Measurements from ENCODE around the gene MICAL2.

MICAL2 gene

DNA sequence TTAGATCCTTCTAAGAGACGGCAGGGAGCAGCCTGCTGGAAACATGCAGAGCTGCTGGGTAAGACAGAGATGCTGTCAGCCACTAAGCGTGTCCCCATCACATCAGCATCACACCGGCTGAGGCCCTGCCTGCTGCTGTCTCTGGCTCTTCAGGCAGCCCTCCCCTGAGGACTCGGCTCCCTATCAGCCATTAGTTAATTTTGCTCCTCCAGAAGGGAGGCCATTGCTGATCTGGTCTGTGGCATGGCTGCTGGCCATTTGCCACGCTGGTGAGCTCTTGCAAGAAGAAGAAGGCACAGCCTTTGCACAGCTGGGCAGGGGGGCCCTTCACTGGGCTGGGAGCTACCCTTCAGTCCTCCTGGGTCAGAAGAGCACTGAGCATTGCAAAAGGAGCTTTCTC lies 135.8 kb downstream of the MICAL2 start:
- no peak for DNase-seq (ENCODE audit: low read depth)

DNA sequence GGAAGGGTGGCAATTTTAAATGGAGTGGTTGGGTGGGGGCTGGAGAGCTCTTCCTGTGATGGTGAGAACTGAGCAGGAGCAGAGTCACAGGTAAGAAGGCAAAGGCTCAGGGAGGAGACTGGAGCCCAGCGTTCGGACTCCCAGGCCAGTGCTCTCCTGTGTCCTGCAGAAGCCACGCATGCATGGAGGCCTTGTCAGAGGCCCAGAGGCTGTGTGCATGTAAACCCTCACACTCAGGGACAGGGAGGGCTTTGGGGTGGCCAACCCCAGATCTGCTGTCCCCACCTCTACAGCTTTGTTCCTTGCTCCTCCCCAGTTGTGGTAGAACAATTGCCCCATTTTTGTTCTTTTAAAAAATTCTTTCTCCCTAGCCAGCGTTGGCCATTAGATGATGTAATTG lies 136.6 kb downstream of the MICAL2 start:
- DNase-seq (ENCODE audit: low read depth) = no peak

- no peak for DNase-seq (ENCODE audit: low read depth)
Measured at GRCh38 chr11:12247543-12248254, 137.3 kb downstream of the MICAL2 start.

DNA sequence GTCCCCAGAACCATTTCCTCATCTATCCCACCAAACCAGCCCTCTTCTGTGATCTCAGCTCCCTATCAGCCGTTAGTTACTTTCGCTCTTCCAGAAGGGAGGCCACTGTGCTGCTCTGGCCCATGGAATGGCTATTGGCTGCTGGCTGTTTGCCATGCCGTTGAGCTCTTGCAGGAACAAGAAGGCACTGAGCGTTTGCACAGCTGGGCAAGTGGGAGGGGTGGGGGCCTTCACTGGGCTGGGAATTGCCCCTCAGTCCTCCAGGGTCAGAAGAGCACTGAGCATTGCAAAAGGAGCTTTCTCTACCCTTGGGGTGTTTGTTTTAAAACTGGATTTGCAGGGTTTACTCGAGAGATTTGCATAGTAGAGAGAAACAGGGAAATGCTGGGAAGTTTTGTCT lies 137.9 kb downstream of the MICAL2 start:
- no peak for DNase-seq (ENCODE audit: low read depth)

DNA sequence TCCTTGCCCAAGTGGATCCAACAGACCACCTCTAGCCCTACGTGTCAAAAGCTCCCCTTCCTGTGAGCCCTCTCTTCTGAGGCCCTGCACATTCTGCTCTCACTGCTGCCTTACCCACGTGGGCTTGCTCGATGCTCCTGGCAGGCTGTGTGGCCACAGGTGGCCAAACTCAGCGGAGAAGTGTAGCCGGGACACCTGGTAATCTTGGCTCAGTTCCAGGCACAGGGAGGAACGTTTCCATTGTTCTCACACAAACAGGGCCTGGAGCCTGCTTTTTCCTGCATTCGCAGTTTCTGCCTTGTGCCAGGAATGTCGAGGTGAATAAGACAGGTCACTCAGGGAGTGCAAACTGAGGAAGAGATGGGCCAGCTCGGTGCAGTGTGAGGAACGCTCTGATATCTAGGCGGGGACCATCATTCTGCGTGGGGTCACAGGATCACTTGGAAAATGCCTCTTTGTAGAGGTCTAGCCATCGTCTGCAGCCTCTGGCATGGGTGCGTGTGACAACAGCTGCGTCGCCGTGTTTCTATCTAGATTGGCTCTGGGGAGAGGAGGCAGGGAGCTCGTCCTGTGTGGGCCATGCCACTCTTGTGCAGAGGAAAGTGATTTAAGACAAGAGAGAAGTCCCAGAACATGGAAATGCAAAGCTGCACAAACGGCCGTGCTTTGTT lies 139.3 kb downstream of the MICAL2 start:
- DNase-seq (ENCODE audit: low read depth) = no peak

DNA sequence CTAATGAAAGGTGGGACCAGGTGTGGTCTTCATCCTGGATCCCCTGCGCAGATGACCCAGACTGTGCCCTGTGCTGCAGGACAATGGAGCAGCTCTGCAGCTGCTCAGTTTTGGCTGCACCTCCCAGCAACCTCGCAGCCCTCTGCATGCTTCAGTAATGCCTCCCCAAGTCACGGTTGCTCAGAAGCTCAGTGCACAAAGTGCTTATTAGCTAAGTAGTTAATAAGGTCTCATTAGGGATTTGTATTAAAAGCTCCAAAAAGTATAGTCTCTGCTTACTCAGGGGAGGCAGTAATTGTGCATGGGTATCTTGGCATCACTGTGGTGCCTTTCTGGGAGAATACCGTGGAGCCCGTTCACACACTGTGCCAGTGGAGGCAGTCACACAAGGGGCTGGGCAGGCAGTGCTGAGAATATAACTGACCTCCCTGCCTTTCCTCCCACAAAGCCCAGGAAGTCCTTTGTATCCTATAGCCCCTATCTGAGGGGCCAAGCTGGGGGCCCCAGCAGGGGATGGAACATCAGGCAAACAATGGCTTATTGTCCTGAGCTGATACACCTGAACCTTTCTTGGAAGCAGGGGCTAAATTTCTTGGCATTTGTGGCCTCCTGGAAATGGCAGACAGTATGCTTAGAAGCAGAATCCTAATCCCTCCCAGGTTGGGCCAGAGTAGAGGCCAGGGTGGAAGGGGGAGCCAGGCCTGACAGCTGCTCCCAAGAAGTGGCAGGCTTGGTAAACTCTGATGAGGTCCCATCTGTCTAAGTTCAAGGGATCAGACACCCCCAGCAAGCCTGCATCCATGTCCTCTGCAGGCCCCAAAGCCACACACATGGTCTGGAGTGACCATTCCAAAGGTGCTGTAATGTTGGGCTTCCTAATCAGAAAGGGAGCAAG lies 141.5 kb downstream of the MICAL2 start:
- DNase-seq (ENCODE audit: low read depth) = no peak

GRCh38 chr11:12253843-12254281 lies 143.5 kb downstream of the MICAL2 start:
- DNase-seq (ENCODE audit: low read depth) = no peak

DNA sequence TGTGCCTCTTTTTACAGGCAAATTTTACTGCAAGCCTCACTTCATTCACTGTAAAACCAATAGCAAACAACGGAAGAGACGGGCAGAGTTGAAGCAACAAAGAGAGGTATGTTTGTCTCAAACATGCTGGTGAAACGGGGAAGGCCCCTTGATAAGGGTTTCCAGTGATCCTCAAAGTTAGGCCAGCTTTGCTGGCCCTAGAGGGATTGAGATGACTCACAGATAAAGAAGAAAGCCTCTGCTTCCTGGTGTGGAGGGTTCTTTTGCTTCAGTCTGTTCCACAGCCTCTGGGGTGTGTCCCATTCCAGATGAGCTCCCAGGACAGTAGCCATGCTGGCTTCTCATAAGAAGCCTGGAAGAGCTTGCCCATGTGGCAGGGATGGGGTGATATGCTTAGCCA lies 148.1 kb downstream of the MICAL2 start:
- no peak for DNase-seq (ENCODE audit: low read depth)

GRCh38 chr11:12259956-12260355 lies 149.6 kb downstream of the MICAL2 start:
- DNase-seq (ENCODE audit: low read depth) = no peak

DNA sequence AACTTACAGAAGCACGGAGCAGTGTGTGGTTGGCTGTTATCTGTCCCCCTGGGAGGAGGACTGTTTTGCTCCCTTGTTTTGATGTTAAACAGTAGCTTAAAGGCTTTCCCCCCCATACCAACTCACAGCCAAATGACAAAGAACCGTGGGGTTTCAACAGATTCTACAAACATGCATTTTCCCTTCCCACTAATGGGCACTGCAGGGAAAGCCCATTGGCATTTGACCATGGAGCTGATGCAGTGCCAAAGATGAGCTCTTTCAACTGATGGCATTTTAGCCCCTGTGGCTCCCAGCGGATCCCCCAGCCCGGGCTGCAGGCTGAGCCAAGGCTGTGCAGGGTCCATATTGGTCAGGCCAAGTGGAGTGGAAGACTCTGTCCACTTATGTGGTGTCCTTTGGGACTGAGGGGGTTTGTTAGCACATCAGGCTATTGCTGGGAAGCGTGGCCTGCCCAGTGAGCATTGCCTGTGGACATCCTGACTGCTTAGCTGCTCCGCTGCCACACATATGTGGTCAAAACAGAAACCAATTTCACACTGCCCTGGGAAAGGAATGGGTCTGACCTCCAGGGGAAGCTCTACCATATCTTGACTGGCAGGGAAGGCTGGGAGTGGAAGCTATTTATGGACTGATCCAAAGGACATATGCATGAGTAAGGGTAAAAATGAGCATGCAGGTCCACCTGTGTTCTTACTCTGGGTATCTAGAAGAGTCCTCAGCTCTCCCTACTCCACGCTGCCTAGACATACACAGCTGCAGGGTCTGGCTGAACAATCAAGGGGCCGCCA lies 150.5 kb downstream of the MICAL2 start:
- no peak for DNase-seq (ENCODE audit: low read depth)

DNA sequence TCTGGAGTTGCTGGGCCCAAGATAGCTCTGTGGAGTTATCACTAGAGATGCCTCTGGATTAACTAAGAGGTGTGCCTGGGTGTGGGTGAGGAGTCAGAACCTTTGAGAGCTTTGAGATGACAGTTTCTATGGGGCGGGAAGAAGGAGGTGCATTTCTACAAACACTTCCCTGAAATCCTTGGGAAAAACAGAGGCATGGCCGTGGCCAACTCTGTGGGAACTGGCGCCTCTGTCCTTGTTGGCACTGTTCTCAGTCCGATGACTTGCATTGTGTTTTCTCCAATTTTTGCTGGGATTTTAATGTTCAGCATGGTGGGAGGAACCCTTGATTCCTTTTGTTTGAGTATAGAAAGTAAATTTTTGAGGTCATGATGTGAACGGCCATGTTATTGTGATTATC lies 151.2 kb downstream of the MICAL2 start:
- no peak for DNase-seq (ENCODE audit: low read depth)

- no peak for DNase-seq (ENCODE audit: low read depth)
Measured at GRCh38 chr11:12263141-12263693, 152.8 kb downstream of the MICAL2 start.

- DNase-seq (ENCODE audit: low read depth) = no peak
Measured at GRCh38 chr11:12264361-12264760, 154.0 kb downstream of the MICAL2 start.

- DNase-seq (ENCODE audit: low read depth) = no peak
Measured at GRCh38 chr11:12266132-12266531, 155.7 kb downstream of the MICAL2 start.

DNA sequence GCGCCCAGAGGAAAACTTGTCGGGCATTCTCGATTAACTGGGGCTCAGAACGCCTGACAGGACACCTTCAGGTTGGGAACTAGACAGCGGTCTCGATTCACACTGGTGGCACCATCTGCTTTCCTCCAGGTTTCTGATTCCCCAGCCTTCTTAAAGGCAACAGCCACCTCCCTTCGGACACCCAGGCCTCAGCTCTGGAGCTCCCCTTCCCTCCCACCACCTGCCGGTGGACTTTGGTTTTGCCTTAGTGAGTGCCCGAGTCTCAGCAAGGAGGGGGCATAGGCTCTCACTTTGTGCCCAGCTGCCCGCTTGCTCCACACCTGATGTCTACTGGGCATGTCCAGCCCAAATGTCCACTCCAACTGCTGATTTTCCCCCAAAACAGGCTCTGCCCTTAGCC lies 156.6 kb downstream of the MICAL2 start:
- DNase-seq (ENCODE audit: low read depth) = no peak

GRCh38 chr11:12267921-12268320 lies 157.5 kb downstream of the MICAL2 start:
- DNase-seq (ENCODE audit: low read depth) = no peak

- no peak for DNase-seq (ENCODE audit: low read depth)
Measured at GRCh38 chr11:12269104-12269441, 158.7 kb downstream of the MICAL2 start.

GRCh38 chr11:12269446-12270214 lies 159.2 kb downstream of the MICAL2 start:
- no peak for DNase-seq (ENCODE audit: low read depth)

- DNase-seq (ENCODE audit: low read depth) = no peak
Measured at GRCh38 chr11:12270215-12270797, 159.9 kb downstream of the MICAL2 start.

- no peak for DNase-seq (ENCODE audit: low read depth)
Measured at GRCh38 chr11:12270817-12271216, 160.4 kb downstream of the MICAL2 start.

GRCh38 chr11:12271241-12271640 lies 160.9 kb downstream of the MICAL2 start:
- no peak for DNase-seq (ENCODE audit: low read depth)
